ENCODE data around the gene SLC39A10.
A peak's percentile ranks its signal among the peaks of the same experiment; 100 is the strongest.
"Not testable (repeated sequence)": the region's sequence is repeated elsewhere in the genome, so short reads cannot be mapped to it uniquely, and the experiment has no call there.

SLC39A10 gene

DNA sequence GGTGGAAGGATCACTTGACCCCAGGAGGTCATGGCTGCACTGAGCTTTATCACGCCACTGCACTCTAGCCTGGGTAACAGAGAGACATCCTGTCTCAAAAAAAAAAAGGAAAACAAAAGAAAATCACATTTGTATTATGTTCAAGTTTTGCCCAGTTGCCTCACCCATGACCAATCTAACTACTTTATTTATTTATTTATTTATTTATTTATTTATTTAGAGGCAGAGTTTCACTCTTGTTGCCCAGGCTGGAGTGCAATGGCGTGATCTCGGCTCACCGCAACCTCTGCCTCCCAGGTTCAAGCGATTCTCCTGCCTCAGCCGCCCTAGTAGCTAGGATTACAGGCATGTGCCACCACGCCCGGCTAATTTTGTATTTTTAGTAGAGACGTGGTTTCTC is 12.3 kb upstream of the SLC39A10 start:
- DNase-seq (ENCODE audit: low read depth, low spot score): not testable (repeated sequence)

GRCh38 chr2:195645413-195645812 is 11.6 kb upstream of the SLC39A10 start:
- DNase-seq (ENCODE audit: low read depth, low spot score): no peak

- DNase-seq (ENCODE audit: low read depth, low spot score): no peak
These were observed 10.6 kb upstream of the SLC39A10 start for GRCh38 chr2:195646424-195646823.

DNA sequence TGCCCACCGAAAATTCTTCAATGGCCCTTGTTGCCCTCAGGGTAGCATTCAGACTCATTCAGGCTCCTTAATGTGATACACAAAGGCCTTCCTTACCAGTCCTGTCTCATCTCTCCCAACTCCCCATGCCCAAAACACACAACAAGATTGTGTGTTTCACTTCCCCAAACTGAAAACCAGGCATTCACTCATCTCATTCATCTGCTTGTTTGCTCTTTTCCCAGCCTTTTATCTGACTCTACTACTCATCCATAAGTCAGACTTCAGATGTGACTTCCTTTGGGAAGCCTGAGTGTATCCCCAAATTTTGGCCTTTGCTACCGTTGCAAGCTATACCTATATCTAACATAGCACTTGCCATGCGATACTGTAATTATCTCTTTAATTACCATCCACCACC is 9.7 kb upstream of the SLC39A10 start:
- DNase-seq (ENCODE audit: low read depth, low spot score): no peak

GRCh38 chr2:195648370-195648769 is 8.7 kb upstream of the SLC39A10 start:
- not testable (repeated sequence) for DNase-seq (ENCODE audit: low read depth, low spot score)

GRCh38 chr2:195648787-195649186 is 8.2 kb upstream of the SLC39A10 start:
- DNase-seq (ENCODE audit: low read depth, low spot score): no peak

- no peak for DNase-seq (ENCODE audit: low read depth, low spot score)
These were observed 7.3 kb upstream of the SLC39A10 start for GRCh38 chr2:195649629-195650190.

DNA sequence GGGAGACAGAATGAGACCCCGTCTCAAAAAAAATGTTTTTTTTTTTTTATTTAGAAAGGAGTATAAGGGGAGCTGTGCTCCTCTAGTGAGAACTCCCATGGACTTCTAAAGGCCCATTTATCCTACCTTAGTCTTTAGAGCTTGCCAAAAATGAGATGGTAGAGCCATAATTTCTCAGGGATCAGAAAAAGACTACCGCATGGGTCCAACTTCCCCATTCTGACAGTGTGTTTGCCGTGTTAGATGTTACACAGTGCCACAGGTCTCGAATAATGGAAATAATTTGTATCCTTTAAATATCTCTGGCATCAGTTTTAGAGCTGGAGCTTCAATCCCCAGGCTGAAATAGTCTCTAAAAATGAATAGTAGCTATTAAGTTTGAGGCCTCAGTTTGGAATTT is 6.0 kb upstream of the SLC39A10 start:
- DNase-seq (ENCODE audit: low read depth, low spot score): no peak

DNA sequence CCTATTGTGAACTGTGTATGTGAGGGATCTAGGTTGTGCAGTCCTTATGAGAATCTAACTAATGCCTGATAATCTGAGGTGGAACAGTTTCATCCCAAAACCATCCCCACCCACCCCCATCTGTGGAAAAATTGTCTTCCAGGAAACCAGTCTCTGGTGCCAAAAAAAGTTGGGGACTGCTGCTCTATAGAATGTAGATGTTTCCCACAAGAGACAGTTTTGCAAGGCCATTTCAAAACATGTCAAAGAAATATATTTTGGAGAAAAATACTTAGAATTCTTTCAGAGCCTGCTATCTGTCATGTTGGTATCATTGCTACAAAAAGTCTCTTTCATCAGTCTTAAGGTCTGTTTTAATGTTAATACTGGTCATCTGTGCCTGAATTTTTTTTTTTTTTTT is 4.1 kb upstream of the SLC39A10 start:
- no peak for DNase-seq (ENCODE audit: low read depth, low spot score)

DNA sequence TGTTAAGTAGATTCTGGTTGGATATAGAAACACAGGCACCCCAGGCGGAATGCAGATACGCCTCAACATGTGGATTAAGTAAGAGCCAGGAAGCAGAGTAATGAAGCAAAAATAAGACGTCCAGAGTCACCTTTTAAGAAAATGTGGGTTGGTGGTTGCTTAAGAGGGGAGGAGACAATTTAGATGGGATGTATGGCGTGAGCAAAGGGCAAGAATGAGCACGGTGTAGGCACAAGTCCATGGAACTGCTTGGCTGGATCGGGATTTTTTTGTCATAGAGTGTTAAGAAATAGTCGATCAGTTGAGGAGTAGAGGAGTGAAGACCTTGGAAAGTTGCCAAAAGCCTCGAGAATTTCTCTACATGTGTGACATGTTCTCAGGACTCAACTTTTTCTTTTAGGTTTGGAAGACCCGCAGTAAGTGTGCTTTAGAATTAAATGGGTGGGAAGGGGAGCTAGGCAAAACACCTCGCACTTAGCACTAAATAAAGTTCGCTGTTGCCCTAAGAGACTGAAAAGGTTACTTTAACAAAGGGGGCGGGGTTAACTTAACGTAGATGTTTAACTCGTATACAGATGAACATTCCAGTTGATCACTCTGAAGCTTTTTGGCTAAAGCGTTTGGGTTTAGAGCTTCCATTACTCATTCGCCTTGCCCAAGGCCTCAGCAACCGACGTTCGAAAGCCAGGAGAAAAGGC is 716 bp upstream of the SLC39A10 start:
- DNase-seq (ENCODE audit: low read depth, low spot score): no peak

- DNase-seq (ENCODE audit: low read depth, low spot score): peak; percentile 78
These were observed 861 bp downstream of the SLC39A10 start for GRCh38 chr2:195657634-195658540.

- peak; percentile 80 for DNase-seq (ENCODE audit: low read depth, low spot score)
These were observed 1.5 kb downstream of the SLC39A10 start for GRCh38 chr2:195658541-195658890.

DNA sequence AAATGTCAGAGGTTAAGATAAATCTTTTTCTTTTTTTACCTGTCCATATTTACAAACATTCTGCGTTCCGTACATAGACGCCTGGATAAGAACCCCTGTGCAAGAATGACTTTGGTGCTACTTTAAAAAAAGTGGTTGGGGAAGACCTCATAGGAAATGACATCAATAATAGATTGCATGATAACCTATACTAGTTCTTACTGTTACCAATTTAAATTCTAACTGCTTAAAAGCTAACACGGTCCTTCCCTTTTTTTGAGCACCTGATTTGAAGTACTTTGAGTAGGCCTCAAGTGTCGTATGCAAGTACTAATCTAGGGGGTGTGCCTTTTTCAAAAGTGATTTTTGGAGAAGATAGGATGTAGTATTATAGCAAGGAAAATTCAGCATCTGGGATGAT is 2.1 kb downstream of the SLC39A10 start:
- peak; percentile 10 for DNase-seq (ENCODE audit: low read depth, low spot score)

DNA sequence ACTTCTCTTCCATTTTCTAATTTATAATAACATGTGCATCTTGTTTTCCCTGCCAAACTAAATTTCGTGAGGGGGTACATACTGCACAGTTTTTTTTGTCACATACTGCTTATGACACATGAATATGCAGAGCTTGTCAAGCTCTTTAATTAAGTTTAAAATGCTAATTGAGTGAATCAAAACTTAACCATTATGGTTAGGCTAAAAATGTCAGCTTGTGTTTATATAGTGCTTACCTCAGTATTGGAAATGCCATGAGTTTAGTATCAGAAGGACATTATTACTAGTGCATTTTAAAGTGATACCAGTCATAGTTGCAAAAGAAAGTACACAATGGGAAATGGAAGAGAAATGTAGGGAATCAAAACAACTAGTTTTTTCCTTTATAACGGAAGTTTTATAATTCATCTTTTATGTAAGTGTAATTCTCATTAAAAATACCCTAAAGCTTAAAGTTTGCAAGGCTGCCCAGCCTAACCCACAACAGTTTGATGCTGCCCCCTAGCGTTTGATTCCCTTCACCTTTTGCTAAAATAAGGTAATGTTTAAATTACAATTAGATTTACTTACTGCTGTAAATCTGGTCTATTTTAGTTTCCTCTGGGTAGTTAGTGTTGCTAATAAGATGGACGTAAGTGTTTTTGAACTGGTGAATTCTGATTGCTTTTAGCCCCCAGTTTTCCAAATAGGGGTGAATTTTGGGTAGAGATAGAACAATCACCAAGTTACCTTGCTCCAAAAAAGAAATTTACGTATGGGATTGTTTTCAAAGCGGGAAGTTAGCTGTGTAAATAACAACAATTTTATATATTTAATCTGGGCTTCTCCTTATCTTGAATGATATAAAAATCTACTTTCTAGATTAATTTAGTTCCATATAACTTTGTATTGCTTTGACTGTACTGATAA is 3.2 kb downstream of the SLC39A10 start:
- peak; percentile 83 for DNase-seq (ENCODE audit: low read depth, low spot score)

GRCh38 chr2:195662138-195662537 is 5.1 kb downstream of the SLC39A10 start:
- DNase-seq (ENCODE audit: low read depth, low spot score): no peak

DNA sequence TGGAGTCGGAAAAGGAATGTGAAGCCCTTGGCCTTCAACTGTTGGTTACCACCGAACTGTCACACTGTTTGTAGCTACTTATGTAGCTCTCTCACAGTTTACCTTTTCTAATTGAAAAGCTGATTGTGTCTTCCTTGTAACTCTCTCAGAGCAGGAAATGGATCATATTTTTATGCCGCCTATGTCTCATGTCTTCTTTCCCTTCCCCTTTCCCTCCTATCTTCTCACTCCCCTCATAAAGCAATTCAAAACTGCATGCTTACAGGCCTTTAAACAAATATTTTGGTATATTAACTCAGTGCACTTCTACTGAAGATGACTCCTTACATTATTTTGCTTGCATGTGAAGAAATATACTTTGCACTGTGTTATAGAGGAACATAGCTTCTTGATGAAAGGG is 6.0 kb downstream of the SLC39A10 start:
- no peak for DNase-seq (ENCODE audit: low read depth, low spot score)

DNA sequence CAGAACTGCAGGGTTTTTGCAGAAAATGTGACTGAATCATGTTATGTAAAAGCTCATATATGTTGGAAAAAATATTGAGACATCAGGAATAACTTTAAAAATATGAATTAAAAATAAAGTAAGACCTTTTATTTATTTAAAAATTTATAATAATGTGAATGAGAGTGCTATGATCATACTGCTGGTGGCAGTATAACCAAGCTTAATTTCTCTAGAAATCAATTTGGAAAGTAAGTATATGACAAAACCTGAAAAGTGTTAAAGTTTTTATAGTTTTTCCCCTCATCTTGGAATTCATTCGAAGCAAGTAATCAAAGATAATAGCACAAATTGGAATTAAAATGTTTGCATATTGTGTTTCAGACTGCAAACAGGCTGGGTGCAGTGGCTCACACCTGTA is 7.5 kb downstream of the SLC39A10 start:
- DNase-seq (ENCODE audit: low read depth, low spot score): no peak

- DNase-seq (ENCODE audit: low read depth, low spot score): not testable (repeated sequence)
These were observed 8.1 kb downstream of the SLC39A10 start for GRCh38 chr2:195665153-195665552.

GRCh38 chr2:195666113-195666712 is 9.2 kb downstream of the SLC39A10 start:
- no peak for DNase-seq (ENCODE audit: low read depth, low spot score)

GRCh38 chr2:195667974-195668373 is 10.9 kb downstream of the SLC39A10 start:
- DNase-seq (ENCODE audit: low read depth, low spot score): no peak

- no peak for DNase-seq (ENCODE audit: low read depth, low spot score)
These were observed 13.2 kb downstream of the SLC39A10 start for GRCh38 chr2:195670191-195670590.
